ENCODE data around the gene SDHAF2.

The SDHAF2 gene

GRCh38 chr11:61406991-61407728 is 22.8 kb upstream of the SDHAF2 start:
- CTCF ChIA-PET = interaction anchor here (1.0 to 5.0 kb wide), 4 partner anchors 9 to 42 kb away, joined by 3 to 18 read pairs (median 4); partner anchors contain the start of gene TMEM216

DNA sequence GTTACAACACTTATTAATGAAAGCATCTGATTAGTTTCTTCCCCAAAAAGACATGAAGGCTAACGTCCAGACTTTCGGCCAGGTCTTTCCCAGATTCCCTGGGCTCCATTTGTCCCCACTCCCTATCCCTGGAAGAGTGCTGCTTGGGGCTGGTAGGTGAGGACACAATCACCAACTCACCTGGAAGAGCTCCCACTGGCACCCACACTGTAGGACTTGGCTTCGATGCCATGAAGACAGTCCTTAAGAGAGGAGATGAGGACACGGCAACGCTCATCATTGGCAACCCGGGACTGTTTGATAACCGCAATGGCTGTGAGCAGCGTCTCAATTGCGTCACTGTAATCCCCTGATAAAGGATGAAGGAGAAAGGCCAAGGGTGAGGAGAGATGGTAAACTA is 18.3 kb upstream of the SDHAF2 start:
- ChIA-PET POLR2A (no interaction called here), CTCF (no interaction called here)
- no peak for TF ChIP-seq CTCF (IDR thresholded peaks at IDR 0.05; ENCODE audit: control extremely low read depth, extremely low read depth, low read depth, missing control alignments)
- no peak for DNase-seq (ENCODE audit: extremely low spot score)

More at GRCh38 chr11:61406991-61407728, 22.8 kb upstream of the SDHAF2 start:
- POLR2A ChIA-PET = interaction anchor here (1.2 kb wide), 1 partner anchor 15 kb away, joined by 3 read pairs; the partner anchor contains the start of gene TMEM216
- no peak for DNase-seq (ENCODE audit: extremely low spot score)
- TF ChIP-seq CTCF (IDR thresholded peaks at IDR 0.05; ENCODE audit: control extremely low read depth, extremely low read depth, low read depth, missing control alignments) = no peak

DNA sequence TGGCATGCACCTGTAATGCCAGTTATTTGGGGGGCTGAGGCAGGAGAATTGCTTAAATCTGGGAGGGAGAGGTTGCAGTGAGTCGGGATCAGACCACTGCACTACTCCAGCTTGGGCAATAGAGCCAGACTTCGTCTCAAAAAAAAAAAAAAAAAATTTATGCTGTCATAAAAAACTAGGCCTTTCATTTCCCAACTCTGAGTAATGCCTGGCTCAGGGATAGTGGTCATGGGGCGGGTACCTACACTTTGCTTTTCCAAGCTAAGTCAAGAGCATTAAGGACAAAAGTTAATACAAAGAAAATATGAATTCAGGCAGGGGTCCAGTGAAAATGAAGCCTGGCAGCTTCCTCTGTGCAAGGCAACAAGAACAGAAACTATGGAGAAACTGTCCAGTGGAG is 16.4 kb upstream of the SDHAF2 start:
- TF ChIP-seq CTCF (IDR thresholded peaks at IDR 0.05; ENCODE audit: control extremely low read depth, extremely low read depth, low read depth, missing control alignments) = no peak
- POLR2A ChIA-PET = no interaction called here
- no peak for DNase-seq (ENCODE audit: extremely low spot score)
- CTCF ChIA-PET = interaction anchor here (0.9 kb wide), 1 partner anchor 11 kb away, joined by 4 read pairs; no protein-coding TSS in a partner anchor

DNA sequence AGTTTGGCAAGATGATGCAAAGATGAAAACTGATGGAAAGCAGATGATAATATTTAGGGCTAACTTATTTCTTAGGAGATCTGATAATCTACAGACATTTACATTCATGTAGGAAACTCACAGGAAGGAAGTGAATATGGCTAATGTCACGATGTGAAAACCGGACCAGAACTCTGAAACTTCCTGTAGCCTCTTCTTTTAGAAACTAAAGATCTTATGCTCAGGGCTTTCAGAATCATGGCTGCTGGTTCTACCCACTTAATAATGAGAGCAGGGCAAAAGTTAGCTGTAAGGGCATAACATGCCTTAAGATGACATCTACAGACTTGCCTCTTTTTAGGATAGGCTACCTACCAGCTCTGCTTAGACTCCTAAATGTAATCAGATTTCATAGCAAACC is 15.4 kb upstream of the SDHAF2 start:
- DNase-seq (ENCODE audit: extremely low spot score) = no peak
- TF ChIP-seq CTCF (IDR thresholded peaks at IDR 0.05; ENCODE audit: control extremely low read depth, extremely low read depth, low read depth, missing control alignments) = no peak
- ChIA-PET CTCF (interaction anchor here (0.9 kb wide), 1 partner anchor 10 kb away, joined by 3 read pairs; no protein-coding TSS in a partner anchor), POLR2A (no interaction called here)

- ChIA-PET CTCF (no interaction called here), POLR2A (no interaction called here)
- no peak for DNase-seq (ENCODE audit: extremely low spot score)
- TF ChIP-seq CTCF (IDR thresholded peaks at IDR 0.05; ENCODE audit: control extremely low read depth, extremely low read depth, low read depth, missing control alignments) = no peak
These were observed 14.5 kb upstream of the SDHAF2 start for GRCh38 chr11:61415381-61415780.

DNA sequence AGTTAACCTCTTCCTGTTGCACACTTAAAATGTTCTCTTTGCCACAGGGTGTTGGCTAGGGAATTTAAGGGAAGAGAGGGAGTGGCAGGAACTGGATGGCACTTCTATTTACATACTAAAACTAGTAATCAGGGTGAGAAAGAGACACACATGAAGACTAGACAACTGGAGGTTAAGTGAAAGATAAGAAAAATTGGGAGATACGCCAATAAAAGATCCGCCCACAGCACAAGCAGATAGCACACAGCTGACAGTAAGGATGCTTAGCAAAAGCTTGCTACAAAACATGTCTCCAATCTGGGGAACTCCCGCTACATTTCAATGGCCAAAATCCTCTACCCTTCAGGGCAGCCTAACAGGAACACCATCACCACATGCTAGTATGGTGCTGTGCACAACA is 13.0 kb upstream of the SDHAF2 start:
- POLR2A ChIA-PET = no interaction called here
- TF ChIP-seq CTCF (IDR thresholded peaks at IDR 0.05; ENCODE audit: control extremely low read depth, extremely low read depth, low read depth, missing control alignments) = no peak
- no peak for DNase-seq (ENCODE audit: extremely low spot score)
- CTCF ChIA-PET = interaction anchor here (0.9 to 1.2 kb wide), 3 partner anchors 8 to 81 kb away, joined by 3 to 5 read pairs (median 3); no protein-coding TSS in a partner anchor

All from GM10248 (cell line).